B cell (primary cell): Measurements from ENCODE around the gene RAD51B. TPM values are rescaled to one million over a fixed set of nuclear protein-coding genes. Genes with fewer than 3 reads are reported as not detected.
"Not testable (repeated sequence)": the region's sequence is repeated elsewhere in the genome, so short reads cannot be mapped to it uniquely, and the experiment has no call there.

Experiments
- ATAC-seq: fragments of 200-7000 bp; cut with Tn5 transposase; one replicate; pipeline ENCODE4 v1.10.0; 2021; ENCODE audit warnings: low read depth, mild to moderate bottlenecking, moderate number of reproducible peaks, moderate library complexity
- CTCF ChIA-PET: fragments of 350-600 bp; sonication (Branson Sonifier 250); formaldehyde crosslinking; loops from one replicate; lab custom pipeline; 2021; ENCODE audit warnings: antibody characterized with exemption, inconsistent platforms; lab: Charles Lee
- POLR2A ChIA-PET: fragments of 350-600 bp; sonication (Branson Sonifier 250); formaldehyde crosslinking; loops from one replicate; lab custom pipeline; 2021; ENCODE audit warnings: antibody characterized with exemption; lab: Charles Lee
- DNase-seq: peaks from one replicate; pipeline ENCODE4 v3.0.0; 2013
- H2AFZ ChIP-seq: 2 replicates; pipeline ENCODE4 v1.6.1; 2012; ENCODE audit warnings: mild to moderate bottlenecking, low read depth, low read length; ENCODE audit not compliant: insufficient read depth, poor library complexity, severe bottlenecking
- H3K27ac ChIP-seq, 2 donors: 1 replicate in 1 of 2; 2 replicates in 1 of 2; pipeline ENCODE4 v1.5.1; 2012 to 2013; ENCODE audit warnings: low read length in 2 of 2, mild to moderate bottlenecking in 2 of 2, moderate library complexity in 1 of 2
- H3K27me3 ChIP-seq, 4 experiments: fragments of 200-600 bp in 1 of 4; sonication (generic) in 1 of 4; replicated peaks in 1 of 4; 1 replicate in 2 of 4; 2 replicates in 2 of 4; pipeline versions ENCODE4 v1.6.1 to v1.7.0; 2013 to 2016; ENCODE audit warnings: low read length in 3 of 4, mild to moderate bottlenecking in 2 of 4, mixed read lengths in 1 of 4, moderate library complexity in 1 of 4; ENCODE audit not compliant: insufficient read depth in 4 of 4, control insufficient read depth in 3 of 4; ENCODE audit errors: control extremely low read depth in 1 of 4
- H3K36me3 ChIP-seq, 2 experiments: replicated peaks in 1 of 2; 1 replicate in 1 of 2; 2 replicates in 1 of 2; pipeline versions ENCODE4 v1.6.1 to v1.7.1; 2013; ENCODE audit warnings: low read length in 1 of 2; ENCODE audit not compliant: insufficient read depth in 2 of 2, control insufficient read depth in 1 of 2; ENCODE audit errors: control extremely low read depth in 1 of 2, extremely low read depth in 1 of 2
- H3K4me1 ChIP-seq, 2 donors: fragments of 200-600 bp in 1 of 2; sonication (generic) in 1 of 2; 1 replicate in 1 of 2; 2 replicates in 1 of 2; pipeline versions ENCODE4 v1.5.1 to v1.6.1; 2013 to 2017; ENCODE audit warnings: low read length in 2 of 2; ENCODE audit not compliant: control insufficient read depth in 2 of 2, insufficient read depth in 2 of 2
- H3K4me2 ChIP-seq: replicated peaks from 2 replicates; pipeline ENCODE3; 2012; ENCODE audit warnings: mild to moderate bottlenecking, low read depth, low read length; ENCODE audit not compliant: poor library complexity, severe bottlenecking
- H3K4me3 ChIP-seq, 5 experiments: fragments of 200-600 bp in 1 of 5; sonication (generic) in 1 of 5; 1 replicate in 3 of 5; 2 replicates in 2 of 5; pipeline versions ENCODE4 v1.5.1 to v1.7.0; 2011 to 2016; ENCODE audit warnings: low read length in 4 of 5, mild to moderate bottlenecking in 4 of 5, low read depth in 2 of 5, control low read depth in 1 of 5, moderate library complexity in 1 of 5; ENCODE audit not compliant: insufficient read depth in 1 of 5; ENCODE audit errors: control extremely low read depth in 1 of 5, extremely low read depth in 1 of 5
- H3K79me2 ChIP-seq: fragments of 200-600 bp; sonication (generic); one replicate; pipeline ENCODE4 v1.6.0; 2016; ENCODE audit warnings: low read length; ENCODE audit not compliant: control insufficient read depth, insufficient read depth
- H3K9ac ChIP-seq: fragments of 200-600 bp; sonication (generic); 2 replicates; pipeline ENCODE4 v1.6.1; 2017; ENCODE audit warnings: mild to moderate bottlenecking, low read length, moderate library complexity
- H3K9me3 ChIP-seq, 3 donors: one replicate each; pipeline versions ENCODE4 v1.6.1 to v1.7.1; 2013; ENCODE audit warnings: low read length in 2 of 3; ENCODE audit not compliant: control insufficient read depth in 2 of 3, insufficient read depth in 1 of 3; ENCODE audit errors: control extremely low read depth in 1 of 3
- H4K20me1 ChIP-seq: 2 replicates; pipeline ENCODE4 v1.6.0; 2012; ENCODE audit warnings: mild to moderate bottlenecking, low read length; ENCODE audit not compliant: insufficient read depth, control insufficient read depth, poor library complexity, severe bottlenecking
- H3K27ac Mint-ChIP-seq: one replicate; pipeline ENCODE4 v1.8.0; 2021; ENCODE audit warnings: mixed read lengths
- H3K27me3 Mint-ChIP-seq: one replicate; pipeline ENCODE4 v1.8.0; 2021; ENCODE audit warnings: mixed read lengths
- H3K4me1 Mint-ChIP-seq: one replicate; pipeline ENCODE4 v1.8.0; 2021; ENCODE audit warnings: mixed read lengths
- H3K4me3 Mint-ChIP-seq: one replicate; pipeline ENCODE4 v1.8.0; 2021; ENCODE audit warnings: mixed read lengths
- H3K9me3 Mint-ChIP-seq: one replicate; pipeline ENCODE4 v1.8.0; 2022; ENCODE audit warnings: mixed read lengths; ENCODE audit not compliant: insufficient read depth
- CTCF ChIP-seq: fragments of 200-600 bp; IDR thresholded peaks from one replicate; pipeline ENCODE4 v1.8.0; 2022; ENCODE audit warnings: antibody characterized with exemption, mild to moderate bottlenecking
- EZH2 ChIP-seq: IDR thresholded peaks from 2 replicates; pipeline ENCODE4 v1.6.1; 2012; ENCODE audit warnings: borderline replicate concordance, low read depth, mild to moderate bottlenecking, moderate library complexity, low read length; ENCODE audit not compliant: insufficient read depth, poor library complexity, severe bottlenecking
- WGBS: methylation state at CpG from one replicate; pipeline ENCODE4 v1.1.5; 2013; ENCODE audit warnings: missing lambda C conversion rate; ENCODE audit not compliant: insufficient coverage; 5-methylcytosine and 5-hydroxymethylcytosine counted together
- intact Hi-C: fragments of 100-400 bp; cut with micrococcal nuclease; formaldehyde crosslinking; loops from one replicate; pipeline ENCODE4 v1.10.0; 2022
- polyA plus RNA-seq: library from polyadenylated mRNA; depleted of rRNA; stranded (reverse); fragments of >200 nt; gene quantifications from 2 replicates; pipeline ENCODE4 v1.2.3, GENCODE V29; 2012
- total RNA-seq, 2 donors: library from RNA; stranded (reverse); fragments of 120-200 nt in 1 of 2; gene quantifications; 1 replicate in 1 of 2; 2 replicates in 1 of 2; pipeline versions ENCODE4 v1.2.3 to v1.2.4, GENCODE V29; 2013 to 2022

The RAD51B gene
- total and polyA plus RNA-seq, 2 donors (not counting 1 experiment from before 2014, with no cell fraction given): 6.5 to 60.6 TPM

- Histone ChIP-seq H3K4me1 (peaks cover 4 to 9% of the 10 kb centered on the region in 2 donors), H3K79me2 (no peaks in the 10 kb centered on the region), H3K9me3 (no peaks in the 10 kb centered on the region), H3K27me3 (no peaks in the 10 kb centered on the region), H4K20me1 (no peaks in the 10 kb centered on the region), H3K36me3 (no peaks in the 10 kb centered on the region), H3K27ac (no peak overlapping the region), H3K9ac (no peak overlapping the region), H2AFZ (no peak overlapping the region), H3K4me2 (no peak overlapping the region), H3K4me3 (no peak overlapping the region)
- H3K9me3 Mint-ChIP-seq: no peaks in the 10 kb centered on the region
- no peak overlapping the region for H3K27ac Mint-ChIP-seq
- 100% methylated on average over 1 of the region's 1 CpG for WGBS
- ATAC-seq (no peak), DNase-seq (no peak)
- no peaks in the 10 kb centered on the region for H3K27me3 Mint-ChIP-seq
- H3K4me1 Mint-ChIP-seq: peaks cover 8% of the 10 kb centered on the region
- no peak overlapping the region for H3K4me3 Mint-ChIP-seq
- TF ChIP-seq CTCF: no peak
- no peak for TF ChIP-seq EZH2
- POLR2A ChIA-PET: no interaction called here
- CTCF ChIA-PET: interaction anchor here (1.2 kb wide), 1 partner anchor 9 kb away, joined by 3 read pairs; no protein-coding TSS in a partner anchor
- intact Hi-C loops: no loop called here
These were observed 147.6 kb downstream of the RAD51B start for GRCh38 chr14:67967206-67967605.

- CTCF ChIA-PET: interaction anchor here (1.2 kb wide), 1 partner anchor 10 kb away, joined by 3 read pairs; no protein-coding TSS in a partner anchor
- not testable (repeated sequence) for H3K9me3 Mint-ChIP-seq, H3K4me2 ChIP-seq
These were observed 148.4 kb downstream of the RAD51B start for GRCh38 chr14:67967970-67968369.

More at GRCh38 chr14:67967970-67968369, 148.4 kb downstream of the RAD51B start:
- H3K4me1 ChIP-seq, H3K36me3 ChIP-seq, H3K4me3 Mint-ChIP-seq, intact Hi-C loops, H3K79me2 ChIP-seq, H3K9me3 ChIP-seq, H3K27me3 Mint-ChIP-seq, H3K27ac ChIP-seq, H3K4me1 Mint-ChIP-seq, H4K20me1 ChIP-seq, H2AFZ ChIP-seq, DNase-seq, H3K4me3 ChIP-seq, ATAC-seq, H3K27me3 ChIP-seq, H3K9ac ChIP-seq, POLR2A ChIA-PET, H3K27ac Mint-ChIP-seq: not testable (repeated sequence)
- 100% methylated on average over 2 of the region's 2 CpGs for WGBS
